Upper lobe of left lung (tissue), 4 donors: ENCODE data around the gene SCLT1.

Experiments
- EP300 ChIP-seq, 4 donors: sonication (generic); formaldehyde crosslinking; IDR thresholded peaks; one replicate each; pipeline ENCODE4 v1.5.1; 2017; ENCODE audit warnings: antibody characterized with exemption in 4 of 4, control low read depth in 2 of 4
- POLR2A ChIP-seq, 4 donors: fragments of 450-650 bp; IDR thresholded peaks; one replicate each; pipeline ENCODE4 v1.5.1; 2016 to 2017; ENCODE audit warnings: antibody characterized with exemption in 4 of 4, mild to moderate bottlenecking in 2 of 4
- TF ChIP-seq, protein P1 (sequence below), 6 experiments: fragments of 450-650 bp in 4 of 6; fragments of 200-600 bp in 2 of 6; sonication (generic) in 2 of 6; IDR thresholded peaks; one replicate each; pipeline ENCODE4 v1.5.1; 2016 to 2019; ENCODE audit warnings: antibody characterized with exemption in 6 of 6

DNA sequence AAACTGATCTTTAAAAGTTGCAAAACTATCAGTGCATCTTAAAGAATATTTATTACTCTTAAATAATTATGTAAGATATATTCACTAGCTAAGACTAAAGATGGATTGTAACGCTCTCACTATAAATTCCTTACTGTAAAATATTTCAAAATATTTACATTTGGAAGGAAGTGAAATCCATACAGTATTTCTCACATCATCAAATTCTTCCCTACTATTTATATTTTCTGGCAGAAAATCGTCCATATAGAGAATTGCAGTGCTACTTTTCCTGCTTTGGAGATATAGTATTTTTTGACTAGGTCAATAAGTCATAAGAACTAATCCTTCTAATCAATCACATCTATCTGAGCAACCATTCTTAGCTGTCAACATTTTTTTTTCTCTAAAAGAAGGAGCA, 52.9 kb downstream of the SCLT1 start:
- TF ChIP-seq EP300 (IDR thresholded peaks at IDR 0.05) (no peak), POLR2A (IDR thresholded peaks at IDR 0.05) (no peak)
- TF ChIP-seq, protein P1, sequence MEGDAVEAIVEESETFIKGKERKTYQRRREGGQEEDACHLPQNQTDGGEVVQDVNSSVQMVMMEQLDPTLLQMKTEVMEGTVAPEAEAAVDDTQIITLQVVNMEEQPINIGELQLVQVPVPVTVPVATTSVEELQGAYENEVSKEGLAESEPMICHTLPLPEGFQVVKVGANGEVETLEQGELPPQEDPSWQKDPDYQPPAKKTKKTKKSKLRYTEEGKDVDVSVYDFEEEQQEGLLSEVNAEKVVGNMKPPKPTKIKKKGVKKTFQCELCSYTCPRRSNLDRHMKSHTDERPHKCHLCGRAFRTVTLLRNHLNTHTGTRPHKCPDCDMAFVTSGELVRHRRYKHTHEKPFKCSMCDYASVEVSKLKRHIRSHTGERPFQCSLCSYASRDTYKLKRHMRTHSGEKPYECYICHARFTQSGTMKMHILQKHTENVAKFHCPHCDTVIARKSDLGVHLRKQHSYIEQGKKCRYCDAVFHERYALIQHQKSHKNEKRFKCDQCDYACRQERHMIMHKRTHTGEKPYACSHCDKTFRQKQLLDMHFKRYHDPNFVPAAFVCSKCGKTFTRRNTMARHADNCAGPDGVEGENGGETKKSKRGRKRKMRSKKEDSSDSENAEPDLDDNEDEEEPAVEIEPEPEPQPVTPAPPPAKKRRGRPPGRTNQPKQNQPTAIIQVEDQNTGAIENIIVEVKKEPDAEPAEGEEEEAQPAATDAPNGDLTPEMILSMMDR (IDR thresholded peaks at IDR 0.05), result no peak
